Stimulated activated naive CD4-positive, alpha-beta T cell (primary cell): Measurements from ENCODE around the gene CERS1.

Source experiments
- DNase-seq, 6 experiments: peaks; one replicate each; lab custom pipeline; 2025; lab: John Stamatoyannopoulos, UW

CERS1 gene

DNA sequence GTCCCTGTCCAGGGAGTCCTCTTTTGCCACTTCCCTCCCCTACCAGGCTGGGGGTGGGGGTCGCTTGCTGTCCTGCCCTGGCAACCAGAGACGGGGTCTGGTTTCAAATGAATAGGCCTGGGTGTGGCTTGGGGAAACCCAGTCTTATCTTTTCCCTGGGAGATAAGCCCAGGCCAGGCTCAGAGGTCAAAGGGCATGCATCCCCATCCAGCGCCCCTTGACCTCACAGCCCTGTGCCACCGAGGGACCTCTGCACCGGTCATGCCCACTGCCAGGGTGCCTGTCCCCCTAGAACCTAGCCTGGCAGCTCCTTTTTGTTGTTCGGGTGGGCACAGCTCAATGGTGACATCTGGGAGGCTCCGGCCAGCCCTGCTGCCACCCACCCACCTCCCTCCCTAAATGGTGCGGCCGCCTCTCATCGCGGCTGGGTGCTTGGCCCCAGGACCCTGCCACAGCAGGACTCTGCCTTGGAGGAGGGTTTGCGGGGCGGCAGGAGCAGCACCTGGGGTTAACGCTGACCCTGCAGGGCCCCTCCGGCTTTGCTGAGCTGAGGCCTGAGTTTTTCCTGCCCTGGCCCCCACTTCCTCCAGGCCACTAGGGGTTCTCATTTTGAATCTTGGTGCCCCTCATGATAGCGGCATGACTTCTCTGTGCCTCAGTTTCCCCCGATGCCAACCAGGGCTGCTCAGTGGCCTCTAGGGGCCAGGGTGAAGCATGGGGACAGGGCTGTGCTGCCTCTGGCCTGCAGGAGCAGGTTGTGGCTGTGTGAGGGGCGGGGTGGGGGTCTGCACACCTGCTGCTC lies 2.9 kb upstream of the CERS1 start:
- no peak for DNase-seq

GRCh38 chr19:18898081-18898606 lies 2.2 kb upstream of the CERS1 start:
- no peak for DNase-seq

- DNase-seq, result no peak
Measured at GRCh38 chr19:18897094-18898029, 1.4 kb upstream of the CERS1 start.

GRCh38 chr19:18896421-18896841 lies 473 bp upstream of the CERS1 start:
- DNase-seq, result no peak

- no peak for DNase-seq
Measured at GRCh38 chr19:18895038-18895823, 727 bp downstream of the CERS1 start.

DNA sequence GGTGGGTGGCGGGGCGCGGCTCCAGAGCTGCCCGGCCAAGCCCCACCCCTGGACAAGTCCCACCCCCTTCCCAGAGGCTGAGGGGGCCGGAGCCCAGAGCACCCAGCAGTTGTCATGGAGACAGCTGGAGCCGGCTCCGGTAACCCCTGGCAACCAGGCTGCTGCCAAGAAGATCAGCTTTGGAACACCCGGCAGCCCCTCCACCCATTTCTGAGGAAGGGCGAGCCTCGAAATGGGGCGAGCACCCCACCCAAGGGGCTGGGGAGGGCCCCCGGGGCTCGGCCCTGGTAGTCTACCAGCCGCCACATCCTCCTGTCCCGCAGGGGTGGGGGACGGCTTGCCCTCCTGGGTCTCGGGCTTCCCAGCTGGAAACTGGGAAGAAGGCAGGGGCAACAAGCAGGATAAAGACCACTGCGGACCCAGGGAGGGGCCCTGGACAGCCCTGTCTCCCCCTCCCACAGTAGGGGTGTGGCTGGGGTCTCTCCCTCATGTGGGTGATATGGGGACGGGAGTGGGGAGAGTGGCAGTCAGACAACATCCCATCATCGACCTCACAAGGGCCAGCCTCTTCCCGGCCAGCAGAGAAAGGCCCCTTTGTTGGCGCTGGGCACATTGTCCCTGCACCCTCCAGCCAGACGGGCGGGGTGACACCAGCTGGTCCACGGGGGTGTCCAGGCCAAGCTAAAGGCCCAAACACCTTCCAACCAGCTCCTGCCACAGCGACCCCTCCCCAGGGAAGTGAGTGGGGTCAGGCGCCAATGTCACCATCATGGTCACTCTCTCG lies 1.5 kb downstream of the CERS1 start:
- no peak for DNase-seq

- DNase-seq, result no peak
Measured at GRCh38 chr19:18893587-18894253, 2.2 kb downstream of the CERS1 start.

GRCh38 chr19:18889949-18890745 lies 5.8 kb downstream of the CERS1 start:
- DNase-seq, result no peak

- no peak for DNase-seq
Measured at GRCh38 chr19:18886972-18887371, 9.0 kb downstream of the CERS1 start.

DNA sequence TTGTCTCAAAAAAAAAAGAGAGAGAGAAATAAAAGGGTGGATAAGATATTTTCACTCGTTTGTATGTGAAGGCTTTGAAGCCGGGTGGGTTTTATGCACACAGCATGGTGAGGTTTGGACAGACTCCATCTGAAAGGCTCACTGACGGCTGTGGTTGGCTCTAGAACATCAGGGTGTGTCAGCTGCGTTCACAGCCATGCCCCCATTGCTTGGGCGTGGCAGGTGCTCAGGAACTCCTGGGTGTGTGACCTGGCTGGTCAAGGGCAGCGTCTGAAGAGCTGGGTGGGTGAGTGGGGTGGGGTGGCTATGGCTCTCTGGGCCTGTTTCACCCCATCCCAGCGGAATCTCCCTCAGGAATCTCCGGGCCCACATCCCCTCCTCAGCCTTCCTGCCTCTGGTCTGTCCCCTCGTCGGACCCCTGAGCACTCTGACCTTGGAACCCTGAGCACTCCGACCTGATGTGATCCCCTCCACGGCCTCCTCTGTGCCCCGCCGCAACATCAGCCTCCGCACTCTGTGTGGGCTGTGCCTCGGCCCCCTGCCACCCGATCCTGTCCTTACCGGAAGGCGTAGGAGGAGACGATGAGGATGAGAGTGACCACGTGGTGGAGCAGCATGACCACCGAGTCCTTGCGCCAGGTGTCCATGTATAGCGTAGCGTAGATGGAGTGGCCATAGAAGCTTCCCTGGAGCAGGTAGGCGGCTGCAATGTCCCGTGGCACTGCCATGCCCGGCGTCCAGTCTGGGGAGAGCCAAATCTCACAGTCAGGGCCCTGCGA lies 12.2 kb downstream of the CERS1 start:
- DNase-seq, result no peak

GRCh38 chr19:18881491-18881890 lies 14.5 kb downstream of the CERS1 start:
- no peak for DNase-seq

- peak in 3 of 6 experiments; percentile 11 to 41 (median 32) for DNase-seq
Measured at GRCh38 chr19:18879579-18880373, 16.2 kb downstream of the CERS1 start.

DNA sequence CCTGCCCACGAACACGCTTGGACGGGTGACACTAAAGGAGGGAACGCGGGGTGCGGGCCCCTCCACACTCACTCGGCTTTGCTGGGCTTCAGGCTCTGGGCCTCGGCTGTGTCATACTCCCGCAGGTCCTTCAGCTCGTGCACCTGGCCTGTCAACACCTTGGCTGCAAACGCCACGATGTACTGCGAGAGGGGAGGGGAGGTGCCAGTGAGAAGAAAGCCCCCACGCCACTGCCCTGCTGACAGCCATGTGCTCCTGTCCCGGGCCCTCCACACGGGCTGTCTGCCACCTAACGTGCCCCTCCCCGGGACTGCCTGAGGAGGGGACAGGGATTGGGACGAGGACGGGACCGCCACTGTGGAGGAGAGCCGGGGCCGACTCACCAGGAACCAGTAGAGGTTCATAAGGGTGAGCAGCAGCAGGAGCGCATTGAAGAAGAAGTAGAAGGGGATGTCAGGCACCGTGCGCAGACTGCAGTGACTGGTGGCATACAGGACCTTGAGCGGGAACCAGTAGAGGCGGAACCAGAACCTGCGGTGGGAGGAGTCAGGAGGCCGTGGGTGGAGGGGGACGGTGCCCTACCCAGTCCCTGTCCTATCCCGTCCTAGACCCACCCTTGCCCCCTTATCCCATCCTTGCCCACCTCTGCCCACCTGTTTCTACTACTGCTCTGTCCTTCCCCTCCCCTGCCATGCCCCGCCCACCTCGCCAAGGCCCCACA lies 16.9 kb downstream of the CERS1 start:
- DNase-seq, result no peak

- no peak for DNase-seq
Measured at GRCh38 chr19:18878058-18878797, 17.7 kb downstream of the CERS1 start.

DNA sequence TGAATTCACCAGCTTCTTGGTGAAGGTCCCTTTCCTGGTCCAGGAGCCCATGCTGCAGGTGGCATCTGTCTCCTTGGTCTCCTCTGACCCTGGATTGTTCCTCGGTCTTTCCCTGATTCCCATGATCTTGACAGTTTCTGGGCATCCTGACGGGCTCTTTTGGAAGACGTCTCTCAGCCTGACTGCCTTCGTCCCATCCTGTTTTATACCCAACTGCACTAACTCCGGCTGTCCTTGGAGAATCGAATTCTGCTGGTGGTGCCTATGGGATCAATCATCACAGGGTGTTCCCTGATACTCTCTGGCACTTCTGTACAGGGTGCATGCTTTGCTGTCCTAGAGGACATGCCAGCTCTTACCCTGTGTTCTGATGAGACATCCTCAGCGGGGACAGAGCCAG lies 19.1 kb downstream of the CERS1 start:
- DNase-seq, result no peak

- no peak for DNase-seq
Measured at GRCh38 chr19:18875726-18876125, 20.2 kb downstream of the CERS1 start.

DNA sequence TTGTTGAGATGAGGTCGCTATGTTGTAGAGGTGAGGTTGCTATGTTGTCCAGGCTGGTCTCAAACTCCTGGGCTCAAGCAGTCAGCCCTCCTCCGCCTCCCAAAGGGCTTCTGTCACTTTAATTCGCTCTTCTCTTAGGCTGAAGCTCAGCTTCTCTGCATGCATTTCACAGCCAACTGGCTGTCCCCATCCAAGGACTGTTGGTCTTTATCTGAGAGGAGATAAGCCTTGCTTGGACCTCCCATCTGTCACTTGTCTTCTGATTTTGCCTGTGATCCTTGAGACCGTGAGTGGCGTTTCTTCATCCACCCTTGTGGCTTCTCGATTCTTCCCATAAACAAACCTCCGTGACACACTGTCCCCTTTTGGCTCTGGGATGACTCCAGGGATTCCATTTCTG lies 24.4 kb downstream of the CERS1 start:
- no peak for DNase-seq
